Right forelimb (tissue), 1 donor: ENCODE results near the gene TUBA4B.

Source experiments
- DNase-seq: peaks from one replicate; pipeline ENCODE4 v3.0.0-alpha.2; 2018

Gene TUBA4B

GRCh38 chr2:219218732-219219701, 34.0 kb upstream of the TUBA4B start, which contains the start of gene ABCB6:
TSS of gene ABCB6 (minus strand) at chr2:219218958. CDS start at chr2:219218673, 285 bp downstream.
- DNase-seq = peak; percentile 100

GRCh38 chr2:219219784-219220532, 33.1 kb upstream of the TUBA4B start:
- DNase-seq = no peak

GRCh38 chr2:219220652-219221402, 32.2 kb upstream of the TUBA4B start:
- DNase-seq = no peak

GRCh38 chr2:219221957-219222518, 31.0 kb upstream of the TUBA4B start:
- no peak for DNase-seq

- no peak for DNase-seq
Measured at GRCh38 chr2:219223831-219224610, 29.0 kb upstream of the TUBA4B start.

- no peak for DNase-seq
Measured at GRCh38 chr2:219225350-219225749, 27.7 kb upstream of the TUBA4B start.

GRCh38 chr2:219228041-219228910, 24.8 kb upstream of the TUBA4B start:
- DNase-seq = no peak

GRCh38 chr2:219228911-219229304, 24.1 kb upstream of the TUBA4B start:
- no peak for DNase-seq

- DNase-seq = peak; percentile 98
Measured at GRCh38 chr2:219229305-219230058, 23.6 kb upstream of the TUBA4B start, which contains the start of the genes ANKZF1 and ATG9A. TSS of gene ANKZF1 (plus strand) at chr2:219229806. CDS start at chr2:219230258, 452 bp downstream. TSS of gene ATG9A (minus strand) at chr2:219229636. CDS start at chr2:219228024, 1,612 bp downstream.

- DNase-seq = no peak
Measured at GRCh38 chr2:219230059-219230540, 22.9 kb upstream of the TUBA4B start.

GRCh38 chr2:219234331-219234730, 18.7 kb upstream of the TUBA4B start:
- no peak for DNase-seq

- DNase-seq = no peak
Measured at GRCh38 chr2:219243291-219243761, 9.7 kb upstream of the TUBA4B start.

GRCh38 chr2:219244789-219245147, 8.3 kb upstream of the TUBA4B start:
- DNase-seq = no peak

GRCh38 chr2:219245148-219245898, 7.7 kb upstream of the TUBA4B start, which contains the start of the genes GLB1L and STK16:
TSS of gene GLB1L (minus strand) at chr2:219245444. CDS start at chr2:219243573, 1,871 bp downstream.
TSS of gene STK16 (plus strand) at chr2:219245479. CDS start at chr2:219246000, 521 bp downstream.
- peak; percentile 97 for DNase-seq

GRCh38 chr2:219245899-219246230, 7.2 kb upstream of the TUBA4B start:
- no peak for DNase-seq

GRCh38 chr2:219246559-219246958, 6.5 kb upstream of the TUBA4B start:
- no peak for DNase-seq

- no peak for DNase-seq
Measured at GRCh38 chr2:219247678-219248642, 5.1 kb upstream of the TUBA4B start.
